MM.1S (cell line): ENCODE measurements around the gene ADM5.

Experiments used
- DNase-seq: peaks from one replicate; pipeline ENCODE4 v3.0.0-alpha.2; 2015
- H2AFZ ChIP-seq: fragments of 300-600 bp; sonication (generic); 2 replicates; pipeline ENCODE4 v1.6.0; 2016; ENCODE audit warnings: antibody characterized with exemption, low read length
- H3F3A ChIP-seq: fragments of 300-600 bp; sonication (generic); 2 replicates; pipeline ENCODE4 v1.6.1; 2016; ENCODE audit warnings: mild to moderate bottlenecking, antibody characterized with exemption, low read length, moderate library complexity, mixed read lengths; ENCODE audit not compliant: insufficient read depth
- H3K27ac ChIP-seq: fragments of 300-600 bp; sonication (generic); 2 replicates; pipeline ENCODE4 v1.5.1; 2016; ENCODE audit warnings: mild to moderate bottlenecking, low read length
- H3K27me3 ChIP-seq: fragments of 300-600 bp; sonication (generic); replicated peaks from 2 replicates; pipeline ENCODE4 v1.6.0; 2016; ENCODE audit warnings: low read length; ENCODE audit not compliant: insufficient read depth
- H3K36me3 ChIP-seq: fragments of 300-600 bp; sonication (generic); replicated peaks from 2 replicates; pipeline ENCODE4 v1.6.1; 2016; ENCODE audit warnings: mild to moderate bottlenecking, low read length, mixed read lengths; ENCODE audit not compliant: insufficient read depth
- H3K4me1 ChIP-seq: fragments of 300-600 bp; sonication (generic); 2 replicates; pipeline ENCODE4 v1.6.1; 2016; ENCODE audit warnings: low read length, mixed read lengths
- H3K4me2 ChIP-seq: fragments of 300-600 bp; sonication (generic); 2 replicates; pipeline ENCODE4 v1.6.0; 2016; ENCODE audit warnings: low read depth, low read length
- H3K4me3 ChIP-seq: fragments of 300-600 bp; sonication (generic); 2 replicates; pipeline ENCODE4 v1.5.1; 2016; ENCODE audit warnings: low read length, mixed read lengths
- H3K79me2 ChIP-seq: fragments of 300-600 bp; sonication (generic); 2 replicates; pipeline ENCODE4 v1.6.1; 2016; ENCODE audit warnings: mixed run types, low read length, mixed read lengths
- H3K9ac ChIP-seq: fragments of 300-600 bp; sonication (generic); 2 replicates; pipeline ENCODE4 v1.6.1; 2016; ENCODE audit warnings: low read length, mixed read lengths
- H3K9me2 ChIP-seq: fragments of 300-600 bp; sonication (generic); replicated peaks from 2 replicates; pipeline ENCODE4 v1.6.1; 2016; ENCODE audit warnings: mild to moderate bottlenecking, low read length, mixed read lengths; ENCODE audit not compliant: insufficient read depth
- H3K9me3 ChIP-seq: fragments of 300-600 bp; sonication (generic); replicated peaks from 2 replicates; pipeline ENCODE4 v1.6.1; 2016; ENCODE audit warnings: mild to moderate bottlenecking, low read length, mixed read lengths; ENCODE audit not compliant: insufficient read depth
- H4K20me1 ChIP-seq: fragments of 300-600 bp; sonication (generic); 2 replicates; pipeline ENCODE4 v1.6.1; 2016; ENCODE audit warnings: mild to moderate bottlenecking, low read length, moderate library complexity, mixed read lengths; ENCODE audit not compliant: insufficient read depth
- CTCF ChIP-seq: fragments of 300-600 bp; sonication (generic); IDR thresholded peaks from 2 replicates; pipeline ENCODE4 v1.5.1; 2016; ENCODE audit warnings: antibody characterized with exemption, low read length, mixed read lengths
- EZH2 ChIP-seq: fragments of 300-600 bp; sonication (generic); optimal IDR thresholded peaks from 2 replicates; pipeline ENCODE3; 2017; ENCODE audit warnings: low read depth, mild to moderate bottlenecking, antibody characterized with exemption, low read length, mixed read lengths
- EZH2phosphoT487 ChIP-seq: fragments of 300-600 bp; sonication (generic); IDR thresholded peaks from 2 replicates; pipeline ENCODE4 v1.6.1; 2018; ENCODE audit warnings: antibody characterized with exemption, low read length

ADM5 gene

GRCh38 chr19:49684983-49685553, 4.3 kb upstream of the ADM5 start:
- Histone ChIP-seq H3K79me2 (peaks cover 28% of the 10 kb centered on the region), H3F3A (peaks cover 16% of the 10 kb centered on the region), H3K9me2 (no peaks in the 10 kb centered on the region), H3K9ac (no peak overlapping the region), H3K9me3 (no peaks in the 10 kb centered on the region), H2AFZ (no peak overlapping the region), H3K27me3 (no peaks in the 10 kb centered on the region), H3K27ac (no peak overlapping the region), H4K20me1 (peaks cover 4% of the 10 kb centered on the region; the same call in 1 of the 2 replicates), H3K4me1 (peaks cover 6% of the 10 kb centered on the region), H3K4me3 (no peak overlapping the region), H3K36me3 (peaks cover 6% of the 10 kb centered on the region), H3K4me2 (no peak overlapping the region)
- DNase-seq = no peak
- TF ChIP-seq EZH2 = no peak
- no peak for TF ChIP-seq CTCF
- no peak for TF ChIP-seq EZH2phosphoT487

GRCh38 chr19:49685845-49686332, 3.5 kb upstream of the ADM5 start:
- Histone ChIP-seq H3K27ac (no peak overlapping the region), H3F3A (peaks cover 10% of the 10 kb centered on the region), H3K4me3 (no peak overlapping the region), H3K27me3 (peaks cover 5% of the 10 kb centered on the region; the same call in 1 of the 2 replicates), H3K36me3 (peaks cover 6% of the 10 kb centered on the region), H3K9me3 (no peaks in the 10 kb centered on the region), H2AFZ (no peak overlapping the region), H3K9me2 (no peaks in the 10 kb centered on the region), H3K4me1 (no peaks in the 10 kb centered on the region), H3K4me2 (no peak overlapping the region), H3K79me2 (peaks cover 20% of the 10 kb centered on the region), H3K9ac (no peak overlapping the region), H4K20me1 (peaks cover 3% of the 10 kb centered on the region; the same call in 1 of the 2 replicates)
- TF ChIP-seq CTCF (no peak), EZH2phosphoT487 (no peak), EZH2 (no peak)
- DNase-seq = no peak

DNA sequence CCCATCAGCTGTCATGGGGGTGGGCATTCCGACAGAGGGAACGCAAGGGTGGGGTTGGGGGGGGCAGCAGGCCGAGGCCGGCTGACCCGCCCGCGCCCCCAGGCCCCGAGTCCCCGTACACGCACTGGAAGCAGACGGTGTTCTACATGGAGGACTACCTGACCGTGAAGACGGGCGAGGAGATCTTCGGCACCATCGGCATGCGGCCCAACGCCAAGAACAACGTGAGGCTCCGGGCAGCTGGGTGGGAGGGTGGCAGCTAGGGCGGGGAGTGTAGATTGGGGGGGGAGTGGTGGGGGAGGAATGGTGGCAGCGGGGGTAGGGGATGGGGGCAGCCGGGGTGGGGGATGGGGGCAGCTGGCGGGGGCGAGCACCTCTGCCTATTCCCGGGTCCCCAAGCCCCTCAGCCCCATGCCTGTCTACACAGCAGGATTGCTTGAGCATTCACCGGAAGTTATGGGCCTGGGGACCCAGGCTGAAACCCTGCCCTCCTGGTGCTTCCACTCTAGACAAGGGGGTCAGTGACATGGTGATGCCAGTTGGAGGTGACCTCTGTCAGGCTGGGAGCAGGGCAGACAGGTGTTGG, 2.8 kb upstream of the ADM5 start:
- Histone ChIP-seq H3K9me2 (no peaks in the 10 kb centered on the region), H3K36me3 (peaks cover 6% of the 10 kb centered on the region), H2AFZ (no peak overlapping the region), H3K27me3 (peaks cover 8% of the 10 kb centered on the region), H3K27ac (no peak overlapping the region), H3K4me1 (no peaks in the 10 kb centered on the region), H3K9ac (no peak overlapping the region), H3K79me2 (peaks cover 15% of the 10 kb centered on the region), H3K4me2 (no peak overlapping the region), H3K4me3 (no peak overlapping the region), H3K9me3 (no peaks in the 10 kb centered on the region), H3F3A (peaks cover 6% of the 10 kb centered on the region; the same call in 1 of the 2 replicates), H4K20me1 (no peaks in the 10 kb centered on the region)
- DNase-seq = no peak
- TF ChIP-seq CTCF = no peak
- no peak for TF ChIP-seq EZH2
- no peak for TF ChIP-seq EZH2phosphoT487
